K562 (cell line): ENCODE data around the gene NEMP2. TPM values are rescaled to one million over a fixed set of nuclear protein-coding genes. Genes with fewer than 3 reads are reported as not detected.

Source experiments
- ETV1 ChIP-seq: fragments of 450-650 bp; conservative IDR thresholded peaks from 2 replicates; pipeline ENCODE4 v1.6.1; 2016; ENCODE audit warnings: missing genetic modification characterization, control low read depth, low read depth, missing compliant biosample characterization
- FOXK1 ChIP-seq: sonication (generic); formaldehyde crosslinking; IDR thresholded peaks from 2 replicates; pipeline ENCODE4 v1.8.0; 2022; ENCODE audit warnings: missing genetic modification reagents, mild to moderate bottlenecking, borderline replicate concordance
- JUND ChIP-seq, 2 experiments: IDR thresholded peaks; 2 replicates in 1 of 2; 3 replicates in 1 of 2; pipeline ENCODE4 v1.6.1; 2011; ENCODE audit warnings: borderline replicate concordance in 2 of 2, low read depth in 2 of 2, low read length in 2 of 2, improper control_type of control experiment in 1 of 2, missing biosample characterization in 1 of 2, missing genetic modification characterization in 1 of 2, missing genetic modification reagents in 1 of 2
- MYNN ChIP-seq, 2 experiments: sonication (generic); formaldehyde crosslinking in 1 of 2; IDR thresholded peaks; 2 replicates each; pipeline versions ENCODE4 v1.5.0 to v1.6.1; 2016 to 2020; ENCODE audit warnings: antibody characterized with exemption in 1 of 2, missing genetic modification reagents in 1 of 2
- NCOR1 ChIP-seq: fragments of 450-650 bp; IDR thresholded peaks from 2 replicates; pipeline ENCODE4 v1.6.1; 2016; ENCODE audit warnings: mild to moderate bottlenecking, moderate library complexity
- RBBP5 ChIP-seq: fragments of 200-600 bp; sonication (generic); IDR thresholded peaks from 2 replicates; pipeline ENCODE4 v1.6.1; 2012; ENCODE audit warnings: borderline replicate concordance, mild to moderate bottlenecking, low read length, control low read depth, inconsistent platforms; ENCODE audit not compliant: insufficient read depth, poor library complexity, severe bottlenecking
- SMARCA4 ChIP-seq: fragments of 450-650 bp; IDR thresholded peaks from 2 replicates; pipeline ENCODE4 v1.6.1; 2016
- SMARCE1 ChIP-seq: fragments of 450-650 bp; IDR thresholded peaks from 2 replicates; pipeline ENCODE4 v1.7.1; 2016; ENCODE audit warnings: mild to moderate bottlenecking
- TCFL5 ChIP-seq: fragments of 250-450 bp; sonication (Bioruptor Pico); conservative IDR thresholded peaks from 2 replicates; pipeline ENCODE4 v1.6.1; 2021; ENCODE audit warnings: mild to moderate bottlenecking, moderate library complexity, matching md5 sums
- ZBED1 ChIP-seq: IDR thresholded peaks from 2 replicates; pipeline ENCODE4 v1.6.1; 2014
- ZBTB1 ChIP-seq: sonication (generic); formaldehyde crosslinking; IDR thresholded peaks from 2 replicates; pipeline ENCODE4 v1.8.1; 2023; ENCODE audit warnings: missing genetic modification reagents, low read depth, mild to moderate bottlenecking, borderline replicate concordance
- ZNF121 ChIP-seq: sonication (generic); formaldehyde crosslinking; conservative IDR thresholded peaks from 2 replicates; pipeline ENCODE4 v1.8.0; 2022; ENCODE audit warnings: missing genetic modification reagents
- polyA plus RNA-seq, 8 experiments: library from polyadenylated mRNA; depleted of rRNA in 4 of 8; stranded (reverse) in 5 of 8; unstranded in 3 of 8; fragments of >200 nt; fragmentation: Nextera tagmentation in 2 of 8; fragmentation: Illumina TruSeq in 1 of 8; extraction: Ambion mirVana in 2 of 8; extraction: Trizol in 1 of 8; gene quantifications; 2 replicates each; pipeline versions ENCODE4 v1.2.1 to v1.2.3, GENCODE V29; 2011 to 2014; ENCODE audit warnings: inconsistent platforms in 1 of 8, missing spikeins in 1 of 8
- total RNA-seq, 7 experiments: library from RNA; depleted of rRNA in 6 of 7; stranded (reverse); fragments of >200 nt in 6 of 7; fragmentation: Illumina TruSeq in 2 of 7; extraction: Trizol in 2 of 7; gene quantifications; 2 replicates each; pipeline versions ENCODE4 v1.2.1 to v1.2.3, GENCODE V29; 2011 to 2021; ENCODE audit warnings: low replicate concordance in 1 of 7
- TF ChIP-seq, protein P1 (sequence below): fragments of 450-650 bp; IDR thresholded peaks from 2 replicates; pipeline ENCODE4 v1.6.1; 2018; ENCODE audit warnings: mild to moderate bottlenecking, low read depth; ENCODE audit not compliant: partially characterized antibody
- TF ChIP-seq, protein P2 (sequence below): fragments of 250-450 bp; sonication (Bioruptor Pico); IDR thresholded peaks from 2 replicates; pipeline ENCODE4 v1.4.0; 2020; ENCODE audit warnings: borderline replicate concordance
- TF ChIP-seq, protein P3 (sequence below): fragments of 450-650 bp; formaldehyde crosslinking; IDR thresholded peaks from 2 replicates; pipeline ENCODE4 v1.4.0; 2020; ENCODE audit warnings: mild to moderate bottlenecking, mixed read lengths
- TF ChIP-seq, protein P4 (sequence below), 2 experiments: fragments of 450-650 bp; conservative IDR thresholded peaks; 2 replicates each; pipeline ENCODE4 v1.6.1; 2017; ENCODE audit warnings: mild to moderate bottlenecking in 2 of 2, moderate library complexity in 2 of 2
- TF ChIP-seq, protein P5 (sequence below): fragments of 450-650 bp; conservative IDR thresholded peaks from 2 replicates; pipeline ENCODE4 v1.6.1; 2016; ENCODE audit warnings: missing genetic modification characterization, low read depth, mild to moderate bottlenecking, control low read depth, missing compliant biosample characterization

The NEMP2 gene
- total and polyA plus RNA-seq, 9 of the 15 experiments (the other 6 are each of a cell fraction or from before 2014, with no cell fraction given): 0.32 to 3.0 (median 1.7) TPM

DNA sequence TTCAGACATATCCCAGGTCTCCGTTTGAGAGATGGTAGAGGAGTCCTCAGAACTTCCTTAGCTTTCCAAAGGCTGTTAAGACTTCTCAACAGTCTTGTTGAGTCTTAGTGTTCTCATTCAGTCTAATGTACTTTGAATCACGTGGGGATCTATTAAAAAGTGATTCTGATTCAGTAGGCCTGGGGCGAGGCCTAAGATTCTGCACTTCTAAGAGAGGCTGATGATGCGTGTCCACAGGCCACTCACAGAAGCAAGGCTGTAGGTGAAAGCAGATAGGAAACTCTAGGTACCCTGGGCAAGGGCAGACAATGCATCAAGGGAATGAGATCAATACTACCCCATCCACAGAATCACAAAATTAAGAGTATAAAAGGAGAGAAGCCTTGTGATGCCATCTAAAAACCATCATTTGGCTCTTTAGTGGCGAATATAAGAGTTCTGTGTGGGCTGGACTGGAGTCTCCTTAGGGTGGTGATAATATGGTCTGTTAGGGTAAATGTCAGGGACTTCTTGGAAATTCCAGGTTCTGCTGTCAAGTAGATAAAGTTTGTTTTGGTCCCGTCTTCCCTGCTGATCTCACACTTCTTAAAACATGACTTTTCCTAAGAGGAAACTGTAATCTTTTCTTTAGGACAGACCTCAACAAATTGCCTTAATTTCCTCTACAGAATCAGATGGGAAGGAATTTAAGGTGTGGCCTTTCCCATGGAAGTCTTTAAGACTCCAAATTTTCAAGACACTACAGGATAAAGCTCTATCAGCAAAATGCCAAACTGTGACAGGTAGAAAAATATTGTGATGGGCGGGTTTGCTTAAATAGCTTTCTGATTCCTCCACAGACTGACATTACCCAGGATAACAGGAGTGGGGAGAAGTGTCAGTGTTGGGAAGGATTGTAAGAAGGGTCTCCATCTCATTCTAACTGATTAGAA is 45.7 kb upstream of the NEMP2 start (continued):
- TF ChIP-seq, protein P1, sequence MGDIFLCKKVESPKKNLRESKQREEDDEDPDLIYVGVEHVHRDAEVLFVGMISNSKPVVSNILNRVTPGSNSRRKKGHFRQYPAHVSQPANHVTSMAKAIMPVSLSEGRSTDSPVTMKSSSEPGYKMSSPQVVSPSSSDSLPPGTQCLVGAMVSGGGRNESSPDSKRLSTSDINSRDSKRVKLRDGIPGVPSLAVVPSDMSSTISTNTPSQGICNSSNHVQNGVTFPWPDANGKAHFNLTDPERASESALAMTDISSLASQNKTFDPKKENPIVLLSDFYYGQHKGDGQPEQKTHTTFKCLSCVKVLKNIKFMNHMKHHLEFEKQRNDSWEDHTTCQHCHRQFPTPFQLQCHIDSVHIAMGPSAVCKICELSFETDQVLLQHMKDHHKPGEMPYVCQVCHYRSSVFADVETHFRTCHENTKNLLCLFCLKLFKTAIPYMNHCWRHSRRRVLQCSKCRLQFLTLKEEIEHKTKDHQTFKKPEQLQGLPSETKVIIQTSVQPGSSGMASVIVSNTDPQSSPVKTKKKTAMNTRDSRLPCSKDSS: no peak
- TF ChIP-seq FOXK1 (CRISPR knock-in tag): no peak
- TF ChIP-seq TCFL5 (CRISPR knock-in tag): no peak
- no peak for TF ChIP-seq ZBTB1 (CRISPR knock-in tag)
- 0 out of 2 replicates have a peak, but pooled peaks have one; percentile 39 for TF ChIP-seq MYNN (IDR thresholded peaks at IDR 0.05)
- TF ChIP-seq MYNN (CRISPR knock-in tag; IDR thresholded peaks at IDR 0.05): no peak
- TF ChIP-seq, protein P2, sequence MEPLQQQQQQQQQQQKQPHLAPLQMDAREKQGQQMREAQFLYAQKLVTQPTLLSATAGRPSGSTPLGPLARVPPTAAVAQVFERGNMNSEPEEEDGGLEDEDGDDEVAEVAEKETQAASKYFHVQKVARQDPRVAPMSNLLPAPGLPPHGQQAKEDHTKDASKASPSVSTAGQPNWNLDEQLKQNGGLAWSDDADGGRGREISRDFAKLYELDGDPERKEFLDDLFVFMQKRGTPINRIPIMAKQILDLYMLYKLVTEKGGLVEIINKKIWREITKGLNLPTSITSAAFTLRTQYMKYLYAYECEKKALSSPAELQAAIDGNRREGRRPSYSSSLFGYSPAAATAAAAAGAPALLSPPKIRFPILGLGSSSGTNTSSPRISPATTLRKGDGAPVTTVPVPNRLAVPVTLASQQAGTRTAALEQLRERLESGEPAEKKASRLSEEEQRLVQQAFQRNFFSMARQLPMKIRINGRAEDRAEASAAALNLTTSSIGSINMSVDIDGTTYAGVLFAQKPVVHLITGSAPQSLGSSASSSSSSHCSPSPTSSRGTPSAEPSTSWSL: no peak
- TF ChIP-seq RBBP5: peak; percentile 64
- no peak for TF ChIP-seq ZBED1
- peak; percentile 90 for TF ChIP-seq SMARCA4
- TF ChIP-seq, protein P3, sequence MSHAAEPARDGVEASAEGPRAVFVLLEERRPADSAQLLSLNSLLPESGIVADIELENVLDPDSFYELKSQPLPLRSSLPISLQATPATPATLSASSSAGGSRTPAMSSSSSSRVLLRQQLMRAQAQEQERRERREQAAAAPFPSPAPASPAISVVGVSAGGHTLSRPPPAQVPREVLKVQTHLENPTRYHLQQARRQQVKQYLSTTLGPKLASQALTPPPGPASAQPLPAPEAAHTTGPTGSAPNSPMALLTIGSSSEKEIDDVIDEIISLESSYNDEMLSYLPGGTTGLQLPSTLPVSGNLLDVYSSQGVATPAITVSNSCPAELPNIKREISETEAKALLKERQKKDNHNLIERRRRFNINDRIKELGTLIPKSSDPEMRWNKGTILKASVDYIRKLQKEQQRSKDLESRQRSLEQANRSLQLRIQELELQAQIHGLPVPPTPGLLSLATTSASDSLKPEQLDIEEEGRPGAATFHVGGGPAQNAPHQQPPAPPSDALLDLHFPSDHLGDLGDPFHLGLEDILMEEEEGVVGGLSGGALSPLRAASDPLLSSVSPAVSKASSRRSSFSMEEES: 0 out of 2 replicates have a peak, but pooled peaks have one; percentile 6
- peak; percentile 85 for TF ChIP-seq NCOR1
- TF ChIP-seq ETV1 (tag): no peak
- TF ChIP-seq, protein P4, sequence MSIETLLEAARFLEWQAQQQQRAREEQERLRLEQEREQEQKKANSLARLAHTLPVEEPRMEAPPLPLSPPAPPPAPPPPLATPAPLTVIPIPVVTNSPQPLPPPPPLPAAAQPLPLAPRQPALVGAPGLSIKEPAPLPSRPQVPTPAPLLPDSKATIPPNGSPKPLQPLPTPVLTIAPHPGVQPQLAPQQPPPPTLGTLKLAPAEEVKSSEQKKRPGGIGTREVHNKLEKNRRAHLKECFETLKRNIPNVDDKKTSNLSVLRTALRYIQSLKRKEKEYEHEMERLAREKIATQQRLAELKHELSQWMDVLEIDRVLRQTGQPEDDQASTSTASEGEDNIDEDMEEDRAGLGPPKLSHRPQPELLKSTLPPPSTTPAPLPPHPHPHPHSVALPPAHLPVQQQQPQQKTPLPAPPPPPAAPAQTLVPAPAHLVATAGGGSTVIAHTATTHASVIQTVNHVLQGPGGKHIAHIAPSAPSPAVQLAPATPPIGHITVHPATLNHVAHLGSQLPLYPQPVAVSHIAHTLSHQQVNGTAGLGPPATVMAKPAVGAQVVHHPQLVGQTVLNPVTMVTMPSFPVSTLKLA (conservative IDR thresholded peaks at IDR 0.05): no peak
- TF ChIP-seq, protein P5, sequence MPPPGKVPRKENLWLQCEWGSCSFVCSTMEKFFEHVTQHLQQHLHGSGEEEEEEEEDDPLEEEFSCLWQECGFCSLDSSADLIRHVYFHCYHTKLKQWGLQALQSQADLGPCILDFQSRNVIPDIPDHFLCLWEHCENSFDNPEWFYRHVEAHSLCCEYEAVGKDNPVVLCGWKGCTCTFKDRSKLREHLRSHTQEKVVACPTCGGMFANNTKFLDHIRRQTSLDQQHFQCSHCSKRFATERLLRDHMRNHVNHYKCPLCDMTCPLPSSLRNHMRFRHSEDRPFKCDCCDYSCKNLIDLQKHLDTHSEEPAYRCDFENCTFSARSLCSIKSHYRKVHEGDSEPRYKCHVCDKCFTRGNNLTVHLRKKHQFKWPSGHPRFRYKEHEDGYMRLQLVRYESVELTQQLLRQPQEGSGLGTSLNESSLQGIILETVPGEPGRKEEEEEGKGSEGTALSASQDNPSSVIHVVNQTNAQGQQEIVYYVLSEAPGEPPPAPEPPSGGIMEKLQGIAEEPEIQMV (tag): no peak
- peak; percentile 74; the same call in 1 of the 2 replicates for TF ChIP-seq SMARCE1
- no peak for TF ChIP-seq ZNF121 (CRISPR knock-in tag)
- peak; percentile 28; the same call in 1 of the 2 replicates for TF ChIP-seq JUND (IDR thresholded peaks at IDR 0.05; ENCODE audit: borderline replicate concordance, low read depth, low read length)
- TF ChIP-seq JUND (tag; IDR thresholded peaks at IDR 0.05; ENCODE audit: borderline replicate concordance, low read depth, low read length): peak; percentile 47; the same call in 1 of the 3 replicates
